ENCODE results near the gene NGF. TPM values are rescaled to one million over a fixed set of nuclear protein-coding genes. Genes with fewer than 3 reads are reported as not detected.

The NGF gene
- total RNA-seq, 4 donors from 2014 or later: 0.42 to 1.4 (median 0.84) TPM; not detected in 1

- WGBS, 2 donors: 95 to 96% methylated on average over 1 of the region's 1 CpG
- no peak overlapping the region for H3K4me3 ChIP-seq (ENCODE audit: low read depth, poor library complexity, severe bottlenecking)
- TF ChIP-seq POLR2A (IDR thresholded peaks at IDR 0.05): no peak
- no peak for TF ChIP-seq CTCF (IDR thresholded peaks at IDR 0.05)
- intact Hi-C loops (cut with DNase I; ENCODE audit: low total_unique reads): no loop called here
- no peak for DNase-seq (ENCODE audit: low spot score in 2 of 2)
Measured at GRCh38 chr1:115246526-115246925, 91.5 kb downstream of the NGF start.

GRCh38 chr1:115245227-115245626 is 92.8 kb downstream of the NGF start:
- H3K4me3 ChIP-seq (ENCODE audit: low read depth, poor library complexity, severe bottlenecking): no peak overlapping the region
- 93 to 98% methylated on average over 1 of the region's 1 CpG for WGBS, 2 donors
- DNase-seq (ENCODE audit: low spot score in 2 of 2): no peak
- TF ChIP-seq CTCF (IDR thresholded peaks at IDR 0.05) (no peak), POLR2A (IDR thresholded peaks at IDR 0.05) (no peak)
- intact Hi-C loops (cut with DNase I; ENCODE audit: low total_unique reads): no loop called here

GRCh38 chr1:115242543-115242942 is 95.5 kb downstream of the NGF start:
- WGBS, 2 donors: 93 to 100% methylated on average over 1 of the region's 1 CpG
- no peak for DNase-seq (ENCODE audit: low spot score in 2 of 2)
- no peak overlapping the region for H3K4me3 ChIP-seq (ENCODE audit: low read depth, poor library complexity, severe bottlenecking)
- TF ChIP-seq POLR2A (IDR thresholded peaks at IDR 0.05) (no peak), CTCF (IDR thresholded peaks at IDR 0.05) (no peak)
- intact Hi-C loops (cut with DNase I; ENCODE audit: low total_unique reads): no loop called here

GRCh38 chr1:115241309-115241708 is 96.7 kb downstream of the NGF start:
- WGBS, 2 donors: 43 to 50% methylated on average over 1 of the region's 1 CpG
- no peak for TF ChIP-seq CTCF (IDR thresholded peaks at IDR 0.05)
- TF ChIP-seq POLR2A (IDR thresholded peaks at IDR 0.05): no peak

GRCh38 chr1:115240297-115240696 is 97.8 kb downstream of the NGF start:
- intact Hi-C loops (cut with DNase I; ENCODE audit: low total_unique reads): no loop called here
- DNase-seq (ENCODE audit: low spot score in 2 of 2): no peak
- 59 to 76% methylated on average over 3 of the region's 3 CpGs for WGBS, 2 donors
- TF ChIP-seq CTCF (IDR thresholded peaks at IDR 0.05) (no peak), POLR2A (IDR thresholded peaks at IDR 0.05) (no peak)
- no peak overlapping the region for H3K4me3 ChIP-seq (ENCODE audit: low read depth, poor library complexity, severe bottlenecking)

More at GRCh38 chr1:115241309-115241708, 96.7 kb downstream of the NGF start:
- no peak overlapping the region for H3K4me3 ChIP-seq (ENCODE audit: low read depth, poor library complexity, severe bottlenecking)
- intact Hi-C loops (cut with DNase I; ENCODE audit: low total_unique reads): no loop called here
- DNase-seq (ENCODE audit: low spot score in 2 of 2): no peak

GRCh38 chr1:115239426-115239825 is 98.6 kb downstream of the NGF start:
- TF ChIP-seq CTCF (IDR thresholded peaks at IDR 0.05): no peak
- no peak for TF ChIP-seq POLR2A (IDR thresholded peaks at IDR 0.05)
- DNase-seq (ENCODE audit: low spot score in 2 of 2): no peak
- intact Hi-C loops (cut with DNase I; ENCODE audit: low total_unique reads): no loop called here
- WGBS, 2 donors: 42 to 44% methylated on average over 1 of the region's 1 CpG
- H3K4me3 ChIP-seq (ENCODE audit: low read depth, poor library complexity, severe bottlenecking): no peak overlapping the region

Measured in lower leg skin (tissue), 4 donors.